ENCODE results near the gene CHN1. TPM values are rescaled to one million over a fixed set of nuclear protein-coding genes. Genes with fewer than 3 reads are reported as not detected.

CHN1 gene
- total and polyA plus RNA-seq, 2 of the 8 experiments (the other 6 are each of a cell fraction or from before 2014, with no cell fraction given): 54.0 to 65.7 TPM

GRCh38 chr2:174826051-174826450, 179.1 kb downstream of the CHN1 start:
- Histone ChIP-seq H2BK120ac (replicated peaks; ENCODE audit: low read depth, low read length) (no peak overlapping the region), H2BK15ac (ENCODE audit: low read length) (no peak overlapping the region), H3K79me1 (ENCODE audit: low read depth, low read length) (no peaks in the 10 kb centered on the region), H3K14ac (ENCODE audit: insufficient read length) (no peak overlapping the region), H4K5ac (ENCODE audit: insufficient read length, low read depth, low read length) (no peak overlapping the region), H4K8ac (ENCODE audit: extremely low read depth, insufficient read depth, low read length) (no peak overlapping the region), H3K9ac (replicated peaks in 1 of 4; ENCODE audit: extremely low read depth in 1 of 4, low read depth in 3 of 4, low read length in 3 of 4) (no peak overlapping the region), H3K4me1 (replicated peaks in 1 of 4; ENCODE audit: control insufficient read depth in 3 of 4, insufficient read depth in 4 of 4, low read length in 3 of 4) (peaks cover 3 to 18% (median 11%) of the 10 kb centered on the region in 4 experiments; a peak in 5 of 7 replicates), H3K36me3 (ENCODE audit: control insufficient read depth in 2 of 4, insufficient read depth in 4 of 4, low read length in 3 of 4) (peaks cover 0 to 11% (median 8%) of the 10 kb centered on the region in 4 experiments; a peak in 5 of 8 replicates), H3K27ac (ENCODE audit: low read depth, low read length) (no peak overlapping the region), H2AFZ (ENCODE audit: low read length) (no peak overlapping the region), H3K4me2 (ENCODE audit: insufficient read depth in 1 of 2, low read depth in 2 of 2, low read length in 2 of 2) (no peak overlapping the region), H2BK12ac (ENCODE audit: low read depth, low read length) (no peak overlapping the region), H3K56ac (replicated peaks; ENCODE audit: insufficient read length, low read depth, low read length) (no peak overlapping the region), H2BK20ac (ENCODE audit: low read length) (no peak overlapping the region), H3K9me3 (ENCODE audit: insufficient read depth in 2 of 2, low read depth in 1 of 2, low read length in 1 of 2) (no peaks in the 10 kb centered on the region), H3K23ac (ENCODE audit: insufficient read length) (no peak overlapping the region), H2AK5ac (ENCODE audit: low read depth, low read length) (no peak overlapping the region), H4K91ac (replicated peaks; ENCODE audit: insufficient read length, low read length) (no peak overlapping the region), H4K20me1 (replicated peaks in 1 of 2; ENCODE audit: control insufficient read depth in 1 of 2, insufficient read depth in 2 of 2, low read length in 2 of 2) (no peaks in the 10 kb centered on the region), H3K4me3 (ENCODE audit: extremely low read depth in 1 of 4, insufficient read depth in 2 of 4, low read depth in 3 of 4, low read length in 4 of 4) (no peak overlapping the region), H3K27me3 (replicated peaks in 1 of 4; ENCODE audit: control insufficient read depth in 3 of 4, extremely low read depth in 1 of 4, insufficient read depth in 3 of 4, low read length in 3 of 4) (no peaks in the 10 kb centered on the region), H3K18ac (ENCODE audit: extremely low read depth, low read length) (no peak overlapping the region), H3K79me2 (ENCODE audit: control insufficient read depth in 1 of 2, insufficient read depth in 2 of 2, low read length in 2 of 2) (peaks cover 0 to 22% of the 10 kb centered on the region in 2 experiments; a peak in 2 of 4 replicates), H3K4ac (replicated peaks; ENCODE audit: insufficient read length, low read depth, low read length) (no peak overlapping the region), H2BK5ac (ENCODE audit: low read depth, low read length) (no peak overlapping the region), H3K23me2 (ENCODE audit: low read depth, low read length) (no peaks in the 10 kb centered on the region)
- POLR2A ChIA-PET (ENCODE audit: partially characterized antibody): interaction anchor here (0.8 to 1.3 kb wide), 4 partner anchors 12 to 38 kb away, joined by 3 to 4 read pairs (median 3); no protein-coding TSS in a partner anchor
- no peak for TF ChIP-seq EP300 (IDR thresholded peaks at IDR 0.05; ENCODE audit: borderline replicate concordance in 1 of 2, low read depth in 2 of 2, low read length in 2 of 2)
- no peak for TF ChIP-seq CHD2 (IDR thresholded peaks at IDR 0.05; ENCODE audit: low read length)
- no peak for TF ChIP-seq CREB1 (IDR thresholded peaks at IDR 0.05)
- TF ChIP-seq SRF (IDR thresholded peaks at IDR 0.05; ENCODE audit: low read depth, low read length): no peak
- no peak for TF ChIP-seq KDM4A (IDR thresholded peaks at IDR 0.05; ENCODE audit: low read depth, low read length, severe bottlenecking)
- no peak for TF ChIP-seq CEBPB (IDR thresholded peaks at IDR 0.05; ENCODE audit: low read depth, low read length)
- TF ChIP-seq JUN (IDR thresholded peaks at IDR 0.05; ENCODE audit: low read depth, low read length): no peak
- DNase-seq (ENCODE audit: low read depth in 1 of 2, low spot score in 2 of 2) (no peak), FAIRE-seq (no peak)
- CTCF ChIA-PET (ENCODE audit: partially characterized antibody): interaction anchor here (0.8 to 3.8 kb wide), 7 partner anchors 11 to 164 kb away, joined by 3 to 12 read pairs (median 5); no protein-coding TSS in a partner anchor
- 59% methylated on average over 2 of the region's 2 CpGs; no CpG with 5 or more reads in 1 of the 2 experiments for whole genome bisulfite sequencing, 2 experiments (ENCODE audit: extremely low coverage in 1 of 2, insufficient coverage in 1 of 2, insufficient read length in 1 of 2, insufficient replicate concordance in 2 of 2, low coverage in 1 of 2, low lambda C conversion rate in 2 of 2, missing lambda C conversion rate in 1 of 2)

Measured in H1 (cell line).